ENCODE results near the gene VAV2. TPM values are rescaled to one million over a fixed set of nuclear protein-coding genes. Genes with fewer than 3 reads are reported as not detected.

VAV2 gene
- total and polyA plus RNA-seq, 2 experiments from 2014 or later: 8.1 to 28.9 TPM

GRCh38 chr9:133853331-133853730 is 138.8 kb downstream of the VAV2 start (continued):
- TF ChIP-seq CTCF (conservative IDR thresholded peaks at IDR 0.05; ENCODE audit: low read depth in 2 of 2): no peak

- TF ChIP-seq JUNB (IDR thresholded peaks at IDR 0.05; ENCODE audit: unreplicated experiment) (no peak), POLR2AphosphoS5 (IDR thresholded peaks at IDR 0.05; ENCODE audit: low read depth) (no peak), STAT1 (IDR thresholded peaks at IDR 0.05; ENCODE audit: unreplicated experiment) (no peak), EZH2phosphoT487 (IDR thresholded peaks at IDR 0.05; ENCODE audit: unreplicated experiment) (no peak), CREB1 (CRISPR knock-in tag; IDR thresholded peaks at IDR 0.05; ENCODE audit: low read depth) (no peak), REST (IDR thresholded peaks at IDR 0.05; ENCODE audit: unreplicated experiment) (no peak), ZNF462 (CRISPR knock-in tag; IDR thresholded peaks at IDR 0.05) (no peak)
- H3K36me3 ChIP-seq (ENCODE audit: insufficient read depth): no peaks in the 10 kb centered on the region
- ATAC-seq (no peak), DNase-seq (ENCODE audit: low spot score) (no peak)
- H3K79me2 ChIP-seq (replicated peaks; ENCODE audit: insufficient read depth): 0 out of 2 replicates have a peak, but pooled peaks cover 8% of the 10 kb centered on the region
- peaks cover 3% of the 10 kb centered on the region for H3K27me3 Mint-ChIP-seq (ENCODE audit: insufficient read depth, low read depth, poor library complexity)
- no peaks in the 10 kb centered on the region for H3K9me2 ChIP-seq (ENCODE audit: insufficient read depth)
- no peak overlapping the region for H3K27ac ChIP-seq (ENCODE audit: low read depth)
- no peaks in the 10 kb centered on the region for H3K4me1 ChIP-seq (ENCODE audit: insufficient read depth)
- H3K27me3 ChIP-seq (ENCODE audit: insufficient read depth): no peaks in the 10 kb centered on the region
- H3K36me3 Mint-ChIP-seq (ENCODE audit: low read depth): peaks cover 3% of the 10 kb centered on the region; the same call in 2 of the 3 replicates
- H3K4me3 ChIP-seq: no peak overlapping the region
- H3K27ac Mint-ChIP-seq: no peak overlapping the region
- H4K20me1 ChIP-seq (replicated peaks; ENCODE audit: insufficient read depth): no peaks in the 10 kb centered on the region; the same call in 1 of the 2 replicates
- no peaks in the 10 kb centered on the region; the same call in 2 of the 3 replicates for H3K9me3 Mint-ChIP-seq
- no peak overlapping the region for H3K4me2 ChIP-seq
- H3K4me1 Mint-ChIP-seq: peaks cover 9% of the 10 kb centered on the region
- H3F3A ChIP-seq (replicated peaks; ENCODE audit: low read depth): no peaks in the 10 kb centered on the region
- H3K4me3 Mint-ChIP-seq: no peak overlapping the region
- no peak overlapping the region for H2AFZ ChIP-seq
These were observed 139.7 kb downstream of the VAV2 start for GRCh38 chr9:133852431-133852830.

All from GM23338 (cell line).